ENCODE data around the gene UPF3A.

The UPF3A gene

GRCh38 chr13:114279146-114279545 is 2.3 kb upstream of the UPF3A start:
- Histone ChIP-seq H3K9ac (ENCODE audit: low read depth, low read length, poor library complexity, severe bottlenecking) (peak overlapping the region; percentile 89), H3K4me2 (ENCODE audit: low read depth, low read length, poor library complexity, severe bottlenecking) (peak overlapping the region; percentile 68)

GRCh38 chr13:114279758-114280355 is 1.5 kb upstream of the UPF3A start:
- TF ChIP-seq EZH2phosphoT487 (IDR thresholded peaks at IDR 0.05; ENCODE audit: borderline replicate concordance) = no peak
- H3K9ac ChIP-seq (ENCODE audit: low read depth, low read length, poor library complexity, severe bottlenecking) = peak overlapping the region; percentile 89
- H3K27me3 ChIP-seq (ENCODE audit: insufficient read depth, low read length, poor library complexity, severe bottlenecking) = no peaks in the 10 kb centered on the region
- H2AFZ ChIP-seq (ENCODE audit: low read length) = no peak overlapping the region
- peaks cover 32% of the 10 kb centered on the region for H3K4me1 ChIP-seq (ENCODE audit: insufficient read depth, low read length, poor library complexity, severe bottlenecking)
- H3K9me2 ChIP-seq (replicated peaks; ENCODE audit: low read depth, low read length) = no peaks in the 10 kb centered on the region
- peaks cover 27% of the 10 kb centered on the region for H3K79me2 ChIP-seq (ENCODE audit: insufficient read depth, low read length)
- peaks cover 13% of the 10 kb centered on the region for H4K20me1 ChIP-seq (ENCODE audit: insufficient read depth, low read length, poor library complexity, severe bottlenecking)
- peak overlapping the region; percentile 91 for H3K4me3 ChIP-seq (ENCODE audit: low read length, poor library complexity, severe bottlenecking)
- no peaks in the 10 kb centered on the region for H3K9me3 ChIP-seq (ENCODE audit: insufficient read depth, low read depth, low read length)
- H3F3A ChIP-seq (ENCODE audit: low read depth) = no peaks in the 10 kb centered on the region
- peak overlapping the region; percentile 68 for H3K4me2 ChIP-seq (ENCODE audit: low read depth, low read length, poor library complexity, severe bottlenecking)
- H3K36me3 ChIP-seq (ENCODE audit: insufficient read depth, low read length) = no peaks in the 10 kb centered on the region

More at GRCh38 chr13:114279146-114279545, 2.3 kb upstream of the UPF3A start:
- Histone ChIP-seq H3K79me2 (ENCODE audit: insufficient read depth, low read length) (peaks cover 20% of the 10 kb centered on the region), H3K9me2 (replicated peaks; ENCODE audit: low read depth, low read length) (no peaks in the 10 kb centered on the region), H3F3A (ENCODE audit: low read depth) (no peaks in the 10 kb centered on the region), H3K4me1 (ENCODE audit: insufficient read depth, low read length, poor library complexity, severe bottlenecking) (peaks cover 29% of the 10 kb centered on the region), H3K4me3 (ENCODE audit: low read length, poor library complexity, severe bottlenecking) (no peak overlapping the region), H3K27me3 (ENCODE audit: insufficient read depth, low read length, poor library complexity, severe bottlenecking) (no peaks in the 10 kb centered on the region), H4K20me1 (ENCODE audit: insufficient read depth, low read length, poor library complexity, severe bottlenecking) (peaks cover 8% of the 10 kb centered on the region), H3K36me3 (ENCODE audit: insufficient read depth, low read length) (no peaks in the 10 kb centered on the region), H2AFZ (ENCODE audit: low read length) (no peak overlapping the region), H3K9me3 (ENCODE audit: insufficient read depth, low read depth, low read length) (no peaks in the 10 kb centered on the region)
- TF ChIP-seq EZH2phosphoT487 (IDR thresholded peaks at IDR 0.05; ENCODE audit: borderline replicate concordance) (no peak), CTCF (conservative IDR thresholded peaks at IDR 0.05; ENCODE audit: low read length) (no peak)

GRCh38 chr13:114282041-114282670 is 755 bp downstream of the UPF3A start:
- Histone ChIP-seq H3K9ac (ENCODE audit: low read depth, low read length, poor library complexity, severe bottlenecking) (peak overlapping the region; percentile 89), H3K27me3 (ENCODE audit: insufficient read depth, low read length, poor library complexity, severe bottlenecking) (no peaks in the 10 kb centered on the region), H3K9me2 (replicated peaks; ENCODE audit: low read depth, low read length) (no peaks in the 10 kb centered on the region), H3K36me3 (ENCODE audit: insufficient read depth, low read length) (peaks cover 11% of the 10 kb centered on the region; the same call in 1 of the 2 replicates), H2AFZ (ENCODE audit: low read length) (peak overlapping the region; percentile 68), H3K4me3 (ENCODE audit: low read length, poor library complexity, severe bottlenecking) (peak overlapping the region; percentile 91), H3F3A (ENCODE audit: low read depth) (no peaks in the 10 kb centered on the region), H3K4me2 (ENCODE audit: low read depth, low read length, poor library complexity, severe bottlenecking) (peak overlapping the region; percentile 92), H3K9me3 (ENCODE audit: insufficient read depth, low read depth, low read length) (no peaks in the 10 kb centered on the region), H4K20me1 (ENCODE audit: insufficient read depth, low read length, poor library complexity, severe bottlenecking) (peaks cover 23% of the 10 kb centered on the region), H3K79me2 (ENCODE audit: insufficient read depth, low read length) (peaks cover 38% of the 10 kb centered on the region), H3K4me1 (ENCODE audit: insufficient read depth, low read length, poor library complexity, severe bottlenecking) (peaks cover 46% of the 10 kb centered on the region)
- TF ChIP-seq EZH2phosphoT487 (IDR thresholded peaks at IDR 0.05; ENCODE audit: borderline replicate concordance) (no peak), CTCF (conservative IDR thresholded peaks at IDR 0.05; ENCODE audit: low read length) (no peak)

Data from Loucy (cell line).